T1000 (cell line): ENCODE data around the gene SLCO4A1.
"Not testable (repeated sequence)": the region's sequence is repeated elsewhere in the genome, so short reads cannot be mapped to it uniquely, and the experiment has no call there.

Experiments
- DNase-seq: peaks from one replicate; lab custom pipeline; 2025; ENCODE audit warnings: mixed read lengths; lab: John Stamatoyannopoulos, UW

Gene SLCO4A1

DNA sequence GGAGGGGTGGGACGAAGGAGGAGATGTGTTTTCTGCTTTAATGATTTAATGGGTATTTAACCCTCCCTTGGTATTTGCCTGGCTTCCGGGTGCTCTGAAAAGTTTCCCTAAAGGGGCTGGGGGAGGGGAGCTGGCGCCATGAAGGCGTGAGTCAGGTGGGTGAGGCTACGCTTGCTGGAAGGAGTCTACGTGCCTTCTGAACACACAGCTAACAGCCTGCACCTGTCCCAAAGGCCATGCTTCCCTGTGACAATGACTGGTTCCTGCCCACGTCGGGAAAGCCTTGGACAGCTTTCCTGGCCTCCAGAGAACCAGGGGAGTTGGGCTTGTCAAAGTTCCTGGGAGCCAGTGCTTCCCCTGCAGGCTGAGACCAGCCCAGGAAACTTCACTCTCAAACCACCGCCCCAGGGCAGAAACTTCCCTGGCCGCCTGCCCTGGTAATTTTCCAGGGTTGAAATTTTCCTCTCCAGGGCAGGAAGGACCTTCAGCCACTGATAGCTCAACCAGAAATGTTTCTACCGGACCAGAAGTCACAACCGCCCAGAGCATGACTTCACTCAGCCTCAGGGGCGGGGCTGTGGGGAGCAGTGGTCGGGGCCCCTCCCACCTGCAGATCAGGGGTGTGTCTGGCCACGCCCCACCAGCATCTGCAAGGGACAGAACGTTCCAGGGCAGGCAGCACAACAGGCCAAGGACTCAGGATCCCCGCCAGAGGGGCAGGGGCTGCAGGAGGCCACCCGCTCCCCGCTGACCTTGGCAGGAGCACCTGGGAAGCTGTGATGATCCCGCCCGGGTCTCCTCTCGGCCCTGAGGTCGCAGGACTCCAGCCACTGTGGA, 18.6 kb upstream of the SLCO4A1 start:
- DNase-seq: peak; percentile 70

DNA sequence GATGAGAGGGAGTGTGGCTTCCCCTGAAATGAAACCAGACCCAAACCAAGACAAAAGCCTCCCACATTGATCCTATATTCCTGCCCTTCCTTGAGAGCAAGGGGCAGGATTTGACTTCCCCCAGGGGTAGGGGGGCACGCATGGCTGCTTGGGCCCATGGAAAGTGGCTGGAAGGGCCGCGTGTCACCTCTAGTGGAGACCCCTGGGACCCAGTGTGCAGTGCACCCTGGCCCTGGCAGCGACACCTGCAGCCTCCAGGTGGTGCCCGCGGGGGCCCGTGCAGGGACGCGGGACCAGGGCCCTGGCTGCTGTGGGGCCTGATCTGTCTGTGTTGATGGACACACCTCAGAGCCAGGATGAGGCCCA, 18.0 kb upstream of the SLCO4A1 start:
- DNase-seq: no peak

DNA sequence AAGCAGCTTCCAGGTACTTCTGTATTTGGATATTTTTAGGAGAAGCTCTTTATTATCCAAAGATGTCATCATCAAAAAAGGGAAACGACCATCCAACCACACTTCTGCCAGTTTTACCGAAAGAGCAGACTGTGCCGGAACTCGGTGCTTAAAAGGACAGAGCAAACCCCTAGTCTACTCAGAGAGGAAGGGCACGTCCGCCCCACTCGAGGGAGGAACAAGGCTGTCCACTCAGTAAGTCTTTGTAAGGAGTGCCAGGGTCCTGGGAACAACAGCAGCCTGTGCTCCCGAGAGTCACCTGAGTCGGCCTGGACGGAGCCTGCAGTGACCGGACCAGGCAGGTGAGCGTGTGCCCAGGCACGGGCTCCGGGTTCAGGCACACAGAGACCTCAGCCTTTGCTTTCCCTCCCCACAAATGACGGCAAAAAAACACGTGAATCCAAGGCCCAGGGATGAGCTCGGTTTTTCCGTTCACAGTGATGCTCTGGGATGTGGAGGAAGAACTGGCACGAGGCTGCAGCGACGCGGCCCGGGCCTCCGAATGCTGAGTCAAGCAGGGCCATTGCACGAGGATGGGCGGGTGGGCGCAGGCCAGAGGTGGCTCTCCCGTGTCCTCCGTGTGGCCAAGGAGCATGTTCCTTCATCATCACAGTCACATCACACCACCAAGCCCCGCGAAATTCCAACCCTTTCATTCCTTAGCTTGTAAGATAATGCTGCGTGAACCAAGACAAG, 17.4 kb upstream of the SLCO4A1 start:
- no peak for DNase-seq

- DNase-seq: no peak
These were observed 16.8 kb upstream of the SLCO4A1 start for GRCh38 chr20:62625516-62625915.

DNA sequence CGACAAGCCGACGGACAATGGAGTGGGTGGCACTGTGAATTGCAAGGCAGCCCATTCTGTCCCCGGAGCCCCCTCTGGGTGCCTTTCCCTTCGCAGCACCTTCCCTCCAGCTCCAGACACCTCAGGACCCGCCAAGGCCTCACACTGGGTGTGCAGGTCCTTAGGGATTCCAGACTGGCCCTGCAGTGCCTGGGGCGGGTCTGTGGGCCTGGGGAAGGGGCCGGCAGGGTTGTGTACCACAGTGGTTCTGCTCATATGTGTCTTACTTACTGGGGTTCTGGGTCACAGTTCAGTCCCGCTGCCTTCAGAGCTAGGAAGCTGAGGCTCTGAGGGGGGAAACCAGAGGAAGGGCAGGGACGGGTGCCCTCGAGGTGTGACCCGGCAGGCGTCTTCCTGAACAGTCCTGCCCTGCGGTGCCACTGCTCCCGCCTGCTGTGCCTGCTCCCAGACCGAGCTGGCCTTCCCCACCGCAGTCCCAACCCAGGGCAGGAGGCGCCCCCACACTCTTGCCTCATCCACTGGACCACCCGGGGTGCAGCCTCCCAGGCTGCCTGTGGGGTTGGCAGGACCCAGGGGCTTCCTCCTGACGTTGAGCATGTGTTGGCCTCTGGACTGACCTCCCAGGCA, 16.3 kb upstream of the SLCO4A1 start:
- no peak for DNase-seq

DNA sequence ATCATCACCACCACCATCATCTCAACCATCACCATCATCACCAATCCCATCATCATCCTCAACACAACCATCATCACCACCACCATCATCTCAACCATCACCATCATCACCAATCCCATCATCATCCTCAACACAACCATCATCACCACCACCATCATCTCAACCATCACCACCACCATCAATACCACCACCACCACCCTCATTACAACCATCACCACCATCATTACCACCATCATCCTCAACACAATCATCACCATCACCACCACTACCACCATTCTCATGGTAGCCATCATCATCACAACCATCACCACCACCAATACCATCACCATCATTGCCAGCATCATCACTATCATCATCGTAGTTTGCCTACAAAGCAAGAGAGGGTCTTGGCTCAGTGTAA, 14.9 kb upstream of the SLCO4A1 start:
- DNase-seq: not testable (repeated sequence)

- DNase-seq: no peak
These were observed 14.2 kb upstream of the SLCO4A1 start for GRCh38 chr20:62627901-62628612.

- no peak for DNase-seq
These were observed 13.6 kb upstream of the SLCO4A1 start for GRCh38 chr20:62628691-62629090.

- DNase-seq: no peak
These were observed 12.3 kb upstream of the SLCO4A1 start for GRCh38 chr20:62629864-62630470.

GRCh38 chr20:62631336-62632308, 10.7 kb upstream of the SLCO4A1 start:
- no peak for DNase-seq

DNA sequence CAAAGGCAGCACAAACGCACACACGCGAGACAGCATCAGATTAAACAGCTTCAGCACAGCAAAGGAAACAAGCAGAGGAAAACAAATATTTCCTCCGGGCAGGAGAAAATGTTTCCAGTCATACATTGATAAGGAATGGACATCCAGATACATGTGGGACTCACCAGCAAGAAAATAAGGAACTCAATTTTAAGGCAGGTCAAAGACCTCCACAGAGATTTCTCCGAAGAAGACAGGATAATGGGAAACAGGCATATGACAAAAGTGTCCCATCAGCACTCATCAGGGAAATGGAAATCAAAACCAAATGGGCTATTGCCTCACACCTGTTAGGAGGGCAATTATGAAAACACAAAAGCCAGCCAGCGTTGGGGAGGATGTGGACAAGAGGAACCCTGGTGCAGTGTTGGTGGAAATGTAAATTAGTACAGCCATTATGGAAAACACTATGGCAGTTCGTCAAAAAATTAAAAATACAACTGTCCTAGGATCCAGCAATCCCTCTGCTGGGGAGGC, 9.7 kb upstream of the SLCO4A1 start:
- DNase-seq: no peak

- DNase-seq: no peak
These were observed 8.5 kb upstream of the SLCO4A1 start for GRCh38 chr20:62633598-62634329.

- no peak for DNase-seq
These were observed 7.9 kb upstream of the SLCO4A1 start for GRCh38 chr20:62634330-62634967.

GRCh38 chr20:62635232-62635631, 7.1 kb upstream of the SLCO4A1 start:
- DNase-seq: no peak

DNA sequence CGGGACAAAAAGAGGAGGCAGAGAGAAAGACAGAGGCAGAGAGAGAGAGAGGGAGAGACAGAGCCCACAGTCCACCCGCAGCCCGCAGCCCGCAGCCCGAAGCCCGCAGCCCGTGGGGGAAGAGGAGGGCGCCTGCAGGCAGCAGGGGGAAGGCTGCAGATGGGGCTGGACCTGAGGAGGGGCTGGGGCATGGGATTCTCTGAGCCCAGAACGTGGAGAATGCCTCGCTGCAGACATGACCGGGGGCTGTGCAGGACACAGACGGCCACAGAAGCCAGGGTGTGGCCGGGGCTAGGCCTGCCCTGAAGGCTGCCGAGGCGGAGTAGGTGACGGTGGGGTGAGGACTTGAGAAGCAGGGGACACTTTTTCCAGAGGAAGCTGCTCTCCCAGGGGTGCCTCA, 6.5 kb upstream of the SLCO4A1 start:
- no peak for DNase-seq

GRCh38 chr20:62636446-62636845, 5.9 kb upstream of the SLCO4A1 start:
- no peak for DNase-seq

- no peak for DNase-seq
These were observed 5.2 kb upstream of the SLCO4A1 start for GRCh38 chr20:62637110-62637509.

- no peak for DNase-seq
These were observed 4.7 kb upstream of the SLCO4A1 start for GRCh38 chr20:62637521-62638054.

- DNase-seq: no peak
These were observed 4.2 kb upstream of the SLCO4A1 start for GRCh38 chr20:62638055-62638570.
